ENCODE results near the gene PALM.
"Not testable (repeated sequence)": the region's sequence is repeated elsewhere in the genome, so short reads cannot be mapped to it uniquely, and the experiment has no call there.

The PALM gene

GRCh38 chr19:729965-730668 is 21.4 kb downstream of the PALM start:
- no peak for DNase-seq (ENCODE audit: low read depth in 2 of 2, low spot score in 1 of 2)

- DNase-seq (ENCODE audit: low read depth in 2 of 2, low spot score in 1 of 2), result no peak
Measured at GRCh38 chr19:731000-731399, 22.3 kb downstream of the PALM start.

- DNase-seq (ENCODE audit: low read depth in 2 of 2, low spot score in 1 of 2), result no peak
Measured at GRCh38 chr19:732148-733069, 23.7 kb downstream of the PALM start.

- no peak for DNase-seq (ENCODE audit: low read depth in 2 of 2, low spot score in 1 of 2)
Measured at GRCh38 chr19:734716-735115, 26.0 kb downstream of the PALM start.

GRCh38 chr19:736125-736524 is 27.4 kb downstream of the PALM start:
- DNase-seq (ENCODE audit: low read depth in 2 of 2, low spot score in 1 of 2), result no peak

- DNase-seq (ENCODE audit: low read depth in 2 of 2, low spot score in 1 of 2), result peak in 1 of 2 donors; percentile 32
Measured at GRCh38 chr19:737591-738093, 28.9 kb downstream of the PALM start.

GRCh38 chr19:738509-739128 is 29.9 kb downstream of the PALM start:
- no peak for DNase-seq (ENCODE audit: low read depth in 2 of 2, low spot score in 1 of 2)

GRCh38 chr19:739998-740715 is 31.4 kb downstream of the PALM start:
- no peak for DNase-seq (ENCODE audit: low read depth in 2 of 2, low spot score in 1 of 2)

GRCh38 chr19:740816-741505 is 32.2 kb downstream of the PALM start:
- DNase-seq (ENCODE audit: low read depth in 2 of 2, low spot score in 1 of 2), result not testable (repeated sequence)

GRCh38 chr19:741506-742131 is 32.9 kb downstream of the PALM start:
- no peak for DNase-seq (ENCODE audit: low read depth in 2 of 2, low spot score in 1 of 2)

- DNase-seq (ENCODE audit: low read depth in 2 of 2, low spot score in 1 of 2), result no peak
Measured at GRCh38 chr19:742540-743075, 33.9 kb downstream of the PALM start.

- DNase-seq (ENCODE audit: low read depth in 2 of 2, low spot score in 1 of 2), result no peak
Measured at GRCh38 chr19:743168-743687, 34.5 kb downstream of the PALM start.

GRCh38 chr19:745138-745537 is 36.4 kb downstream of the PALM start:
- DNase-seq (ENCODE audit: low read depth in 2 of 2, low spot score in 1 of 2), result not testable (repeated sequence)

GRCh38 chr19:746208-746819 is 37.6 kb downstream of the PALM start:
- DNase-seq (ENCODE audit: low read depth in 2 of 2, low spot score in 1 of 2), result no peak

- no peak for DNase-seq (ENCODE audit: low read depth in 2 of 2, low spot score in 1 of 2)
Measured at GRCh38 chr19:746956-747355, 38.2 kb downstream of the PALM start.

- no peak for DNase-seq (ENCODE audit: low read depth in 2 of 2, low spot score in 1 of 2)
Measured at GRCh38 chr19:747432-748273, 38.9 kb downstream of the PALM start.

- no peak for DNase-seq (ENCODE audit: low read depth in 2 of 2, low spot score in 1 of 2)
Measured at GRCh38 chr19:748274-748598, 39.5 kb downstream of the PALM start.

GRCh38 chr19:749811-750210 is 41.1 kb downstream of the PALM start:
- no peak for DNase-seq (ENCODE audit: low read depth in 2 of 2, low spot score in 1 of 2)

Measured in stimulated activated CD8-positive, alpha-beta memory T cell treated with anti-CD3 and anti-CD28 coated beads, Interleukin-4, amount 100 ng/mL, for 1 hour (primary cell).